ENCODE results near the gene SPON1.
"Not testable (repeated sequence)": the region's sequence is repeated elsewhere in the genome, so short reads cannot be mapped to it uniquely, and the experiment has no call there.

The SPON1 gene

DNA sequence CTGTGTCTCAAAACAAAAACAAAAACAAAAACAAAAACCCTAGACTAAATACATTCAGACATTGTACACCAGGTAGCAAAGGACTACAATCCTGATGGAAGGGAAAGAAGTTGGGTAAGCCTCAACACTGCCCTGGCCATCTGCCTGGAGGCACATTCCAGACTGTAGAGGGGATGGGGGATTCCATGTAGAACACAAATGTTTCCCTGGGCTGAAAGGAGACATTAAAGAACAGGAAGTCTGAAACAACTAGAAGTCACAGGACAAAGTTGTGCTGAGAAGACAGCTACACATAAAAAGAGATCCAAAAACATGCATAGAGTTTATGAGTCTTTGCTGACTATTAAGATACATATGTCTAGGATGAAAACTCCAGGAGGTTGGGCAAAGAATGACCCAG is 312.6 kb downstream of the SPON1 start:
- no peak for DNase-seq (ENCODE audit: low read depth)

- not testable (repeated sequence) for DNase-seq (ENCODE audit: low read depth)
These were observed 316.3 kb downstream of the SPON1 start for GRCh38 chr11:14278869-14279268.

DNA sequence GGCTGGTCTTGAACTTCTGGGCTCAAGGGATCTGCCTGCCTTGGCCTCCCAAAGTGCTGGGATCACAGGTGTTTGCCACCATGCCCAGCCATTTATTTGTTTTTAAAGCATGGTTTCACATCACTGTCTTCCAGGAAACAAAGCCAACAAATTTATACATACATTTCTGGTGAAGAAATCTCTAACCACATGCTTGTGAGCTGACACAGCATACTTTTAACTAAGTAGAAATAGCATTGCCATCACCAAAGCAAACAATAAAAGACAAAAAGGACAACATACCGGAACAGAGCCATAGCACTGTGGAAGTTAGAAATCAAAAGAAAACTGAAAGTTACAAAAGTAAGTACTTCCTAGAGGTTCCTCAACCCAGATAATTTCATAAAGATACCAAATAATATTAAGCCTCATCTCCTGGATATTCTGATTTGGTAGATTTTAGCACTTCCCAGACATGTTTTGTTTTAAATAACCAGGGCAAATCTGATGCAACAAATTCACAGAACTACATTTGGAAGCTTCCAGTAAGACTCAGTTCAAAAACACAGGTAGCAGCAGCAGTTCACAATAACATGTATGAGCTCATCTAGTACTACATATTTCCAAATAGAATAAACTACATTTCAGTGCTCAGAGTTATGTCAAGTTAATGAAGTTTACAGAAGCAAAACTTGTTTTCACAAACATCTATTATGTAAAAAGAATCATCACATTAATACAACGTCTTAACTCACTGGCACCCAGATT is 325.8 kb downstream of the SPON1 start:
- DNase-seq (ENCODE audit: low read depth): no peak

DNA sequence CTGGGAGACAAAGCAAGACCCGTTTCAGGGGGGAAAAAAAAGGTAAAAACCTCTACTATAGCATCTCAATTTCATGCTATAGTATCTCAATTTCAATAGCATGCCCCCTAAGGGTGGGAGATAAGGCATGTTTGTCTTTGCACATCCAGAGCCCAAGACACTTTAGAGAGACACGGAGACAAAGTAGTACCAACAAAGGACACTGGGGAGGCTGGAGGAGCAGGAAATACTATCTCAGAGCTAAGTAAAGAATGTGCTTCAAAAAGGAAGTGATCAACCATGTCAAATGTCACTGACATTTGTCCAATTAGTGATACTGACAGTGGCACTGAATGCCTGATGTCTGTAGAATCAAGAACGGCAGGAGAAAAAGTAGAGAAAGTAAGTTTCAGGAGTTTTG is 327.9 kb downstream of the SPON1 start:
- no peak for DNase-seq (ENCODE audit: low read depth)

GRCh38 chr11:14299921-14300320 is 337.4 kb downstream of the SPON1 start:
- no peak for DNase-seq (ENCODE audit: low read depth)

DNA sequence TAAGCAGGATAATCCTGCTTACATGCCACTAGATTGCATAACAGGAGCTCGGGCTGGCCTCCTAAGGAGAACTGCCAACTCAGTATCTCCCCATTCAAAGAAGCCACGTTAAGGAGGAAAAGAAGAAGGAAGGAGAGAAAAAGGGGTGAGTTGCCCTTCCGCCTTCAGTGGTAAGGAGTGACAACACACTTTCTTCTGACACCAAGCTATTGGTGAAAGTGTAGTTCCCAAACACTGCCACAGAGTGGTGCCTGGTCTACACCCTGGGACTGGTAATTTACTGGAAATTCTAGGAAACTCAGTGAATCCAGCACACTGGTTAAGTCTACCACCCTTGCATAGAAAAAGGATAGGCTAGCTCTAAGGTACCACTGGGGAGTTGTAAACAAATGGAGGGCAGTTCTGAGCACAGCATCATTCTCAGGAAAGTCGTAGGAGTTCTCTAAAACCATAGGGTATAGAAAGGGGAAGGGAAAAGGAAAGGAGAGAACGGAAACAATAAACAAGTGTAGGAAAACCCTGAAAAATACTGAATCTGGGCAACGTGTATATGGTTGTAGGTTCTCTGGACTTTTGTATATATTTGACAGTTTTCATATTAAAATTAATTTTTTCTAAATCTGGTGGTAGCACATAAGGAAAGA is 338.3 kb downstream of the SPON1 start:
- DNase-seq (ENCODE audit: low read depth): peak; percentile 11

- DNase-seq (ENCODE audit: low read depth): no peak
These were observed 342.1 kb downstream of the SPON1 start for GRCh38 chr11:14304601-14305000.

- DNase-seq (ENCODE audit: low read depth): no peak
These were observed 343.1 kb downstream of the SPON1 start for GRCh38 chr11:14305649-14306048.

GRCh38 chr11:14306481-14306880 is 344.0 kb downstream of the SPON1 start:
- DNase-seq (ENCODE audit: low read depth): no peak

GRCh38 chr11:14308114-14308896 is 345.8 kb downstream of the SPON1 start:
- no peak for DNase-seq (ENCODE audit: low read depth)

DNA sequence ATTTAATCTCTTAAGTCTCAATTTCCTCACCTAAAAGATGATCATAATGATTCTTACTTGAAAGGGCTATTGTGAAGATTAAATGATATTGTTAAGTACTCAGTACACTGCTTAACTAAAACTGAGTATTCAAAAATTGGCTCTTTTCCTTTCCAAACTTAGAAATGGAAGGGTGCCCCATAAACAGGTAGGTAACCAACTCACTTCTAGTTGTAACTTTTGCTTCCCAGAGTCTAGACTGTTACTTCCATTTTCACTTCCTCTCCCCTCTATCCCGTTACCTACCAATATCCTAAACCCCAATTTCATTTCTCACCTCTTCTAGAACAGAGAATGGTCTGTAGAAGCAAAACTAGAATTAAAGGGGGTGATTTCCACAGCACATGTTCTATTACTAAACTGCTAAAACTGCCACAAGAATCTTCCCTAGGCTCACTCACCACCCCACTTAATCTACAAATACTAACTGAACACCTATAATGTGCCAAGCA is 346.4 kb downstream of the SPON1 start:
- no peak for DNase-seq (ENCODE audit: low read depth)

DNA sequence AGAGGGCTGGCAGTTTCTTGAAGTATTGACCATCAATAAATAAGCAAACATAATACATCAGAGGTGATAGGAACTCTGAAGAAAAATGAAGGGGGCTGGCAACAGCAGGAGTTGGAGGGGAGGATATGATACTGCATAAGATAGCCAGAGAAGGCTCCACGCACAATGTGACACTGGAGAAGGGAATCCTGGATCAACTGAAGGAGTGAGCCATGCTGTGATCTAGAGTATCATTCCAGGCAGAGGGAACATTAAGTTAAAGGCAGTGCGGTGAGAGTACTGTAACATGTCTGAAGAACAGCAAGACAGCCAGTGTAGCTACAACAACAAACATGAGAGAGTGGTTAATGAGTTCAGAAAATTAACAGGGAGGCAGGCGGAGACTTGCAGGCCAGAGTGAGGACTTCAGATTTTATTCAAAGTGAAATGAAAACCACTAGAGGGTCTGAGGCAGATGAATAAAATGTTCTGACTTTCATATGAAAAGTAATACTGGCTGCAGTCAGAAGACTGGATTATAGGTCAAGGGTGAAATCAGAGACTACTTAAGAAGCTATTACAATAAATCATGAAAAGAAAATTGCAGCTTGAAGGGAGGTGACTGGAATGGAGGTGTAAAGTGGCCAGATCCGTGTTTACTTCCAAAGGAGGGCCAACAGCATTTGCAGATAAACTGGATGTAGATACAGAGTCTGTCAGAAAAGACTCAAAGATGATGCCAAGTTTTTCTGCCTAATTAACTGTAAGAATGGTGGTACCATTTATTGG is 347.1 kb downstream of the SPON1 start:
- no peak for DNase-seq (ENCODE audit: low read depth)

DNA sequence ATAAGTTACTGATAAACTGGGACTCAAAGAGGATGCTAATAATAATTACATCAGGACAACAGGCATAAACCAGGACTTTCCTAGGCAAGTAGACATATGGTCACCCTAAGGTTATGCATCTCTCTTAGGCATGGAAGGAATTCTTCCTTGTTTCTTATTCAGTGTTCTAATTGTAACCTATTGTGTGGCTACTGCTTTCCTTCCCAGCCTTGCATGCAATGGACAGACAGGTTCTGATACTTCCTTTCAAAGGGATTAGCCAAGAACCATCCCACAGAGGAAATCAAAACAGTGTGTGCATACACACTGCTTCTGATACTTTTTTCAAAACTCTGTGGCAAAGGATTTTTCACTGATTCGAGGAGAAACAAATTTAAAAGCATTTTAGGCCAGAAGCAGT is 348.2 kb downstream of the SPON1 start:
- DNase-seq (ENCODE audit: low read depth): no peak

DNA sequence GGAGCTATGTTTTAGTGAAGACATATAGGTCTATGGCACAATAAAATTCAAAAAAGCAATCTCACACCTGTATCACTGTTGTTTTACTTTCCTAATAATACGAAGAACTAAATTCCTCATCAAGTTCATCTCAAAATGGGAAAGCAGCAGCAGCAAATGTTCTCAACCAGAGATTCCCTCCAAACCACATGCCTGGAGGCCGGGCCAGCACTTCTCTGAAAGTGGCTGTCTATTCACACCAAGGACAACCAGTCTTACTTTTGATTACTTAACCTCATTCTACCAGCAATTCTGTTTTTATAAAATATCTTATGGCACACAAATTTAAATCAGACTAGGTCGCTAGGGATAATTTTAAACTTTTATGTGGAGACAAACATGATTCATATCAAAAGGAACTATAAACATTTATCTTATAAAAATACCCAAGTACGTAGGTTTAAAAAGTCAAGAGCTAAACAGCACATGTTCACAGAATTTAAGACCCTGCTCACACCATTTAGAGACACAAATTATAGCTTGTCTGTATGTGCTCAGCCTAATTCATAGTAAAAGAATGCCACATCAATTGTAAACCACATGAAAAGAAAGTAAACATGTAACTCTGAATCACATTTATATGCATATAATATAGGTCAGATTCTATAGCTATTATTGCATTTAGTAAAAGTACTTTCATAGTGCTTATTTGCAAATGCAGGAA is 350.4 kb downstream of the SPON1 start:
- no peak for DNase-seq (ENCODE audit: low read depth)

DNA sequence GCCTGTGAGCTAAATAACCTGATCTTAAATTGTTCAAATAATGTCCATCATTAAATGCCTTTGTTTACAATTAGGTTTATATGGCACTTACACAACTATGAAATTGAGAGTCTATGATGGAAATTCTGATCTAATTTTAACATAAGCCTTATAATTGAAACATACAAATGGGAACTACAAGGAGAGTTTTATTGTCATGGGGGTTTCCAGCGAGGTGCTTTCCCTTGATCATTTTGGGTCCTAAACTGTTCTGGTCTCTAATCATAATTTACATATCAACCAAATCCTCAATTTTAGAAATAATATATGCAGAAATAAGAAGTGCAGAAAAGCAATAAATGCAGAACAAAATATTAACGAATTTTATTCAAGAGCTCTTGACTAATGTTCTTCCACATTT is 351.6 kb downstream of the SPON1 start:
- DNase-seq (ENCODE audit: low read depth): no peak

GRCh38 chr11:14315130-14315529 is 352.6 kb downstream of the SPON1 start:
- DNase-seq (ENCODE audit: low read depth): no peak

All from stimulated activated CD8-positive, alpha-beta memory T cell treated with anti-CD3 and anti-CD28 coated beads, Interleukin-7, amount 100 ng/mL, for 24 hours (primary cell).